Vagina (tissue), 2 donors: ENCODE data around the gene PRSS1. TPM values are rescaled to one million over a fixed set of nuclear protein-coding genes. Genes with fewer than 3 reads are reported as not detected.
"Not testable (repeated sequence)": the region's sequence is repeated elsewhere in the genome, so short reads cannot be mapped to it uniquely, and the experiment has no call there.

ENCODE experiments used
- DNase-seq, 2 donors: peaks; one replicate each; pipeline ENCODE4 v3.0.0-alpha.2; 2017; ENCODE audit errors: extremely low spot score in 2 of 2
- H3K27ac ChIP-seq: fragments of 200-600 bp; sonication (generic); one replicate; pipeline ENCODE4 v1.5.1; 2019
- H3K27me3 ChIP-seq: fragments of 200-600 bp; sonication (generic); one replicate; pipeline ENCODE4 v1.5.1; 2019
- H3K36me3 ChIP-seq, 2 donors: fragments of 200-600 bp; sonication (generic); one replicate each; pipeline ENCODE4 v1.5.1; 2017 to 2019
- H3K4me1 ChIP-seq: fragments of 200-600 bp; sonication (generic); one replicate; pipeline ENCODE4 v1.5.1; 2019
- H3K4me3 ChIP-seq, 2 donors: fragments of 200-600 bp; sonication (generic); 1 replicate in 1 of 2; 2 replicates in 1 of 2; pipeline ENCODE4 v1.5.1; 2016 to 2019
- H3K9me3 ChIP-seq: fragments of 200-600 bp; sonication (generic); one replicate; pipeline ENCODE4 v1.5.1; 2019
- CTCF ChIP-seq, 3 experiments: fragments of 450-650 bp in 2 of 3; fragments of 200-600 bp in 1 of 3; sonication (generic) in 1 of 3; IDR thresholded peaks; one replicate each; pipeline ENCODE4 v1.5.1; 2017 to 2019; ENCODE audit warnings: antibody characterized with exemption in 3 of 3, mild to moderate bottlenecking in 2 of 3, moderate library complexity in 2 of 3
- POLR2A ChIP-seq, 2 donors: fragments of 450-650 bp; IDR thresholded peaks; one replicate each; pipeline ENCODE4 v1.6.1; 2017; ENCODE audit warnings: antibody characterized with exemption in 2 of 2, mild to moderate bottlenecking in 2 of 2, moderate library complexity in 2 of 2
- POLR2AphosphoS5 ChIP-seq, 2 donors: sonication (generic); formaldehyde crosslinking; IDR thresholded peaks; one replicate each; pipeline ENCODE4 v1.9.0; 2017; ENCODE audit warnings: antibody characterized with exemption in 2 of 2, mild to moderate bottlenecking in 2 of 2, low read depth in 1 of 2; ENCODE audit not compliant: insufficient read depth in 1 of 2
- intact Hi-C: fragments of 100-400 bp; cut with DNase I; formaldehyde crosslinking; loops from one replicate; pipeline ENCODE4 v1.15.1; 2023
- total RNA-seq: library from RNA; depleted of rRNA; stranded (reverse); fragments of >200 nt; gene quantifications from one replicate; pipeline ENCODE4 v1.2.3, GENCODE V29; 2016

Gene PRSS1
- total RNA-seq, 1 donor from 2014 or later: not detected

- TF ChIP-seq POLR2A (IDR thresholded peaks at IDR 0.05): no peak
- no peak for TF ChIP-seq CTCF (IDR thresholded peaks at IDR 0.05)
- no peak for TF ChIP-seq POLR2AphosphoS5 (IDR thresholded peaks at IDR 0.05; ENCODE audit: insufficient read depth in 1 of 2, low read depth in 1 of 2)
- Histone ChIP-seq H3K27ac (no peak overlapping the region), H3K4me3 (no peak overlapping the region), H3K36me3 (no peaks in the 10 kb centered on the region), H3K27me3 (no peaks in the 10 kb centered on the region), H3K4me1 (no peaks in the 10 kb centered on the region), H3K9me3 (no peaks in the 10 kb centered on the region)
- intact Hi-C loops: no loop called here
- no peak for DNase-seq
These were observed 25.6 kb downstream of the PRSS1 start for GRCh38 chr7:142774826-142775225.

GRCh38 chr7:142775351-142776115, 26.3 kb downstream of the PRSS1 start:
- intact Hi-C loops, H3K9me3 ChIP-seq, DNase-seq, H3K27me3 ChIP-seq, H3K36me3 ChIP-seq, H3K4me3 ChIP-seq, H3K4me1 ChIP-seq, H3K27ac ChIP-seq: not testable (repeated sequence)

GRCh38 chr7:142776206-142776844, 27.1 kb downstream of the PRSS1 start:
- H3K4me3 ChIP-seq: no peak overlapping the region
- intact Hi-C loops: no loop called here
- no peaks in the 10 kb centered on the region for H3K9me3 ChIP-seq
- H3K27ac ChIP-seq: no peak overlapping the region
- no peak for DNase-seq
- no peaks in the 10 kb centered on the region for H3K27me3 ChIP-seq
- no peak for TF ChIP-seq POLR2A (IDR thresholded peaks at IDR 0.05)
- TF ChIP-seq CTCF (IDR thresholded peaks at IDR 0.05): no peak
- H3K36me3 ChIP-seq: no peaks in the 10 kb centered on the region
- H3K4me1 ChIP-seq: no peaks in the 10 kb centered on the region

GRCh38 chr7:142776845-142777225, 27.6 kb downstream of the PRSS1 start:
- DNase-seq, H3K4me3 ChIP-seq, H3K4me1 ChIP-seq, H3K27ac ChIP-seq, H3K27me3 ChIP-seq, H3K36me3 ChIP-seq, intact Hi-C loops, H3K9me3 ChIP-seq: not testable (repeated sequence)

- Histone ChIP-seq H3K27me3 (no peaks in the 10 kb centered on the region), H3K27ac (no peak overlapping the region), H3K36me3 (no peaks in the 10 kb centered on the region), H3K9me3 (no peaks in the 10 kb centered on the region), H3K4me1 (no peaks in the 10 kb centered on the region), H3K4me3 (no peak overlapping the region)
- no peak for DNase-seq
- intact Hi-C loops: no loop called here
- TF ChIP-seq CTCF (IDR thresholded peaks at IDR 0.05) (no peak), POLR2AphosphoS5 (IDR thresholded peaks at IDR 0.05; ENCODE audit: insufficient read depth in 1 of 2, low read depth in 1 of 2) (no peak), POLR2A (IDR thresholded peaks at IDR 0.05) (no peak)
These were observed 28.0 kb downstream of the PRSS1 start for GRCh38 chr7:142777318-142777717.
